ENCODE measurements around the gene RBM7. TPM values are rescaled to one million over a fixed set of nuclear protein-coding genes. Genes with fewer than 3 reads are reported as not detected.

The RBM7 gene
- total and polyA plus RNA-seq, 2 donors (not counting 3 experiments of a cell fraction or from before 2014, with no cell fraction given) = 16.4 to 38.4 TPM

- intact Hi-C loops (cut with micrococcal nuclease) = loop anchor here (1.0 to 5.0 kb wide), 9 partner anchors 34 to 629 kb away; partner anchors contain the start of genes REXO2, USP28 and ZW10
- CTCF ChIA-PET = no interaction called here
- DNase-seq (ENCODE audit: low read depth, low spot score) = no peak
- no peaks in the 10 kb centered on the region for H3K9me3 ChIP-seq (replicated peaks; ENCODE audit: control insufficient read depth, insufficient read depth, low read length)
- H4K20me1 ChIP-seq (replicated peaks; ENCODE audit: control insufficient read depth, extremely low read depth, insufficient read depth, low read length) = peaks cover 3% of the 10 kb centered on the region
- H2AFZ ChIP-seq (ENCODE audit: low read depth, low read length) = peak overlapping the region; percentile 6
- H3K36me3 ChIP-seq (ENCODE audit: control insufficient read depth in 2 of 2, extremely low read depth in 1 of 2, insufficient read depth in 2 of 2, low read length in 2 of 2) = peaks cover 0 to 11% of the 10 kb centered on the region in 2 experiments
- H3K4me2 ChIP-seq (ENCODE audit: insufficient read depth, low read length) = peak overlapping the region; percentile 93
- H3K9me1 ChIP-seq (replicated peaks; ENCODE audit: control insufficient read depth, extremely low read depth, insufficient read depth, low read length) = no peaks in the 10 kb centered on the region
- BruUV-seq (replicated peaks) = TSS peak; percentile 67
- TF ChIP-seq FOS (IDR thresholded peaks at IDR 0.05; ENCODE audit: borderline replicate concordance, insufficient read depth, low read length) = no peak
- no peak for TF ChIP-seq JUN (IDR thresholded peaks at IDR 0.05; ENCODE audit: borderline replicate concordance, insufficient read depth, insufficient read length, low read depth)
- no peak for TF ChIP-seq MYC (IDR thresholded peaks at IDR 0.05; ENCODE audit: low read depth, low read length)
- no peak for TF ChIP-seq GATA2 (IDR thresholded peaks at IDR 0.05; ENCODE audit: insufficient read depth, insufficient read length, low read depth, low read length)
- FAIRE-seq = no peak
- peaks cover 60% of the 10 kb centered on the region for H3K79me2 ChIP-seq (ENCODE audit: control insufficient read depth, insufficient read depth, low read length)
- peak overlapping the region; percentile 86 for H3K27ac ChIP-seq (ENCODE audit: insufficient read depth, low read depth, low read length)
- dilution Hi-C loops (cut with MboI; ENCODE audit: extremely low pct_ligation_motif_present, low sequenced_read_pairs) = no loop called here
- peaks cover 27% of the 10 kb centered on the region for H3K4me1 ChIP-seq (ENCODE audit: control insufficient read depth, extremely low read depth, insufficient read depth, low read length)
- H3K27me3 ChIP-seq (ENCODE audit: control insufficient read depth in 2 of 2, insufficient read depth in 2 of 2, low read length in 2 of 2) = no peaks in the 10 kb centered on the region
- peak overlapping the region; percentile 95 for H3K9ac ChIP-seq (replicated peaks; ENCODE audit: extremely low read depth, insufficient read depth, low read length)
- POLR2A ChIA-PET = no interaction called here
- peak overlapping the region; percentile 66 to 84 (median 79) for H3K4me3 ChIP-seq (replicated peaks in 1 of 3; ENCODE audit: insufficient read depth in 1 of 3, low read depth in 1 of 3, low read length in 3 of 3)
Measured at GRCh38 chr11:114400915-114401223, 403 bp downstream of the RBM7 start.

GRCh38 chr11:114401311-114401710 is 845 bp downstream of the RBM7 start:
- peak; percentile 42 for DNase-seq (ENCODE audit: low read depth, low spot score)
- dilution Hi-C loops (cut with MboI; ENCODE audit: extremely low pct_ligation_motif_present, low sequenced_read_pairs) = no loop called here
- Histone ChIP-seq H3K9me1 (replicated peaks; ENCODE audit: control insufficient read depth, extremely low read depth, insufficient read depth, low read length) (no peaks in the 10 kb centered on the region), H3K9me3 (replicated peaks; ENCODE audit: control insufficient read depth, insufficient read depth, low read length) (no peaks in the 10 kb centered on the region), H4K20me1 (replicated peaks; ENCODE audit: control insufficient read depth, extremely low read depth, insufficient read depth, low read length) (peaks cover 3% of the 10 kb centered on the region), H3K9ac (replicated peaks; ENCODE audit: extremely low read depth, insufficient read depth, low read length) (peak overlapping the region; percentile 95), H2AFZ (ENCODE audit: low read depth, low read length) (no peak overlapping the region), H3K27ac (ENCODE audit: insufficient read depth, low read depth, low read length) (peak overlapping the region; percentile 86), H3K36me3 (ENCODE audit: control insufficient read depth in 2 of 2, extremely low read depth in 1 of 2, insufficient read depth in 2 of 2, low read length in 2 of 2) (peaks cover 0 to 13% of the 10 kb centered on the region in 2 experiments), H3K4me3 (replicated peaks in 1 of 3; ENCODE audit: insufficient read depth in 1 of 3, low read depth in 1 of 3, low read length in 3 of 3) (peak overlapping the region; percentile 66 to 84 (median 79)), H3K79me2 (ENCODE audit: control insufficient read depth, insufficient read depth, low read length) (peaks cover 64% of the 10 kb centered on the region), H3K4me1 (ENCODE audit: control insufficient read depth, extremely low read depth, insufficient read depth, low read length) (peaks cover 27% of the 10 kb centered on the region), H3K4me2 (ENCODE audit: insufficient read depth, low read length) (peak overlapping the region; percentile 93), H3K27me3 (ENCODE audit: control insufficient read depth in 2 of 2, insufficient read depth in 2 of 2, low read length in 2 of 2) (no peaks in the 10 kb centered on the region)
- TF ChIP-seq MAX (IDR thresholded peaks at IDR 0.05; ENCODE audit: insufficient read depth, insufficient read length) (no peak), FOS (IDR thresholded peaks at IDR 0.05; ENCODE audit: borderline replicate concordance, insufficient read depth, low read length) (no peak), EZH2 (IDR thresholded peaks at IDR 0.05; ENCODE audit: borderline replicate concordance, low read depth, low read length, severe bottlenecking) (no peak), MYC (IDR thresholded peaks at IDR 0.05; ENCODE audit: low read depth, low read length) (no peak), JUN (IDR thresholded peaks at IDR 0.05; ENCODE audit: borderline replicate concordance, insufficient read depth, insufficient read length, low read depth) (no peak), CTCF (IDR thresholded peaks at IDR 0.05; ENCODE audit: extremely low read depth in 1 of 2, insufficient read depth in 1 of 2, low read depth in 1 of 2, low read length in 2 of 2) (no peak), POLR2A (IDR thresholded peaks at IDR 0.05; ENCODE audit: low read depth, low read length) (no peak), POLR2AphosphoS5 (IDR thresholded peaks at IDR 0.05; ENCODE audit: insufficient read depth, low read depth, low read length) (no peak), GATA2 (IDR thresholded peaks at IDR 0.05; ENCODE audit: insufficient read depth, insufficient read length, low read depth, low read length) (no peak)
- CTCF ChIA-PET = interaction anchor here (2.3 kb wide), 1 partner anchor 11 kb away, joined by 9 read pairs; no protein-coding TSS in a partner anchor
- BruUV-seq (replicated peaks) = no TSS peak
- POLR2A ChIA-PET = no interaction called here
- intact Hi-C loops (cut with micrococcal nuclease) = loop anchor here (2.0 to 5.0 kb wide), 3 partner anchors 53 to 629 kb away; partner anchors contain the start of genes USP28 and ZW10
- FAIRE-seq = no peak
